H9 (cell line): ENCODE data around the gene TUT7. TPM values are rescaled to one million over a fixed set of nuclear protein-coding genes. Genes with fewer than 3 reads are reported as not detected.

Source experiments
- DNase-seq: peaks from one replicate; pipeline ENCODE4 v3.0.0-alpha.2; 2017
- H2AFZ ChIP-seq: one replicate; pipeline ENCODE4 v1.6.1; 2013; ENCODE audit warnings: mild to moderate bottlenecking, low read length, control low read depth, moderate library complexity
- H2AK5ac ChIP-seq: 2 replicates; pipeline ENCODE4 v1.6.1; 2013; ENCODE audit warnings: low read length, control low read depth, mixed read lengths; ENCODE audit not compliant: insufficient read length
- H2BK120ac ChIP-seq: one replicate; pipeline ENCODE4 v1.6.1; 2013; ENCODE audit warnings: low read depth, mild to moderate bottlenecking, low read length, control low read depth, inconsistent platforms; ENCODE audit not compliant: poor library complexity, severe bottlenecking
- H2BK12ac ChIP-seq: 2 replicates; pipeline ENCODE4 v1.6.1; 2013; ENCODE audit warnings: low read length, control low read depth, mixed read lengths, low read depth; ENCODE audit not compliant: insufficient read length
- H2BK15ac ChIP-seq: 2 replicates; pipeline ENCODE4 v1.6.1; 2013; ENCODE audit warnings: low read depth, low read length, control low read depth
- H2BK20ac ChIP-seq: one replicate; pipeline ENCODE4 v1.6.1; 2013; ENCODE audit warnings: low read depth, mild to moderate bottlenecking, low read length, control low read depth, inconsistent platforms; ENCODE audit not compliant: poor library complexity, severe bottlenecking
- H2BK5ac ChIP-seq: 2 replicates; pipeline ENCODE4 v1.6.1; 2013; ENCODE audit warnings: low read length, control low read depth, mixed read lengths; ENCODE audit not compliant: insufficient read length
- H3K14ac ChIP-seq: 2 replicates; pipeline ENCODE4 v1.6.1; 2013; ENCODE audit warnings: low read length, control low read depth; ENCODE audit not compliant: insufficient read depth
- H3K18ac ChIP-seq: 2 replicates; pipeline ENCODE4 v1.6.1; 2013; ENCODE audit warnings: low read depth, mild to moderate bottlenecking, mixed read lengths, low read length, control low read depth; ENCODE audit not compliant: insufficient read length
- H3K23ac ChIP-seq: 2 replicates; pipeline ENCODE4 v1.6.1; 2013; ENCODE audit warnings: low read length, control low read depth, mixed read lengths, low read depth; ENCODE audit not compliant: insufficient read length
- H3K23me2 ChIP-seq: 2 replicates; pipeline ENCODE4 v1.6.1; 2013; ENCODE audit warnings: low read depth, mild to moderate bottlenecking, mixed read lengths, low read length, control low read depth; ENCODE audit not compliant: insufficient read length, poor library complexity, severe bottlenecking
- H3K27ac ChIP-seq: 2 replicates; pipeline ENCODE4 v1.5.1; 2013; ENCODE audit warnings: low read length, control low read depth, mixed read lengths, low read depth; ENCODE audit not compliant: insufficient read length
- H3K27me3 ChIP-seq: 2 replicates; pipeline ENCODE4 v1.6.1; 2013; ENCODE audit warnings: low read length, control low read depth, inconsistent platforms; ENCODE audit not compliant: insufficient read depth
- H3K4ac ChIP-seq: 2 replicates; pipeline ENCODE4 v1.6.1; 2013; ENCODE audit warnings: low read depth, mild to moderate bottlenecking, control low read depth, inconsistent platforms, low read length, moderate library complexity
- H3K4me1 ChIP-seq: 2 replicates; pipeline ENCODE4 v1.6.1; 2013; ENCODE audit warnings: low read length, control low read depth, inconsistent platforms; ENCODE audit not compliant: insufficient read depth
- H3K4me2 ChIP-seq: 2 replicates; pipeline ENCODE4 v1.6.1; 2013; ENCODE audit warnings: low read length, control low read depth, mixed read lengths; ENCODE audit not compliant: insufficient read length, insufficient read depth
- H3K56ac ChIP-seq: 2 replicates; pipeline ENCODE4 v1.6.1; 2013; ENCODE audit warnings: low read depth, mild to moderate bottlenecking, mixed read lengths, low read length, control low read depth; ENCODE audit not compliant: insufficient read length
- H3K79me1 ChIP-seq: 2 replicates; pipeline ENCODE4 v1.6.1; 2013; ENCODE audit warnings: low read depth, mild to moderate bottlenecking, moderate library complexity, low read length, control low read depth, inconsistent platforms; ENCODE audit not compliant: insufficient read depth, poor library complexity, severe bottlenecking
- H3K79me2 ChIP-seq: 2 replicates; pipeline ENCODE4 v1.6.1; 2013; ENCODE audit warnings: low read length, control low read depth, inconsistent platforms; ENCODE audit not compliant: insufficient read depth
- H3K9ac ChIP-seq: 2 replicates; pipeline ENCODE4 v1.6.1; 2013; ENCODE audit warnings: low read length, control low read depth, mixed read lengths; ENCODE audit not compliant: insufficient read length; ENCODE audit errors: extremely low read depth
- H3K9me3 ChIP-seq: one replicate; pipeline ENCODE4 v1.6.1; 2013; ENCODE audit warnings: low read depth, low read length, inconsistent platforms; ENCODE audit not compliant: control insufficient read depth
- H3T11ph ChIP-seq: one replicate; pipeline ENCODE4 v1.6.1; 2013; ENCODE audit warnings: mild to moderate bottlenecking, low read length, control low read depth, inconsistent platforms
- H4K20me1 ChIP-seq: one replicate; pipeline ENCODE4 v1.6.1; 2013; ENCODE audit not compliant: control insufficient read depth, insufficient read length, insufficient read depth
- H4K5ac ChIP-seq: 2 replicates; pipeline ENCODE4 v1.6.1; 2013; ENCODE audit warnings: low read depth, mild to moderate bottlenecking, mixed read lengths, low read length, control low read depth; ENCODE audit not compliant: insufficient read length
- H4K8ac ChIP-seq: replicated peaks from 2 replicates; pipeline ENCODE4 v1.6.1; 2013; ENCODE audit warnings: low read length, control low read depth, mixed read lengths, low read depth; ENCODE audit not compliant: insufficient read length
- H4K91ac ChIP-seq: 2 replicates; pipeline ENCODE4 v1.6.1; 2013; ENCODE audit warnings: low read depth, mild to moderate bottlenecking, moderate library complexity, mixed read lengths, low read length, control low read depth; ENCODE audit not compliant: insufficient read length
- H3K27ac Mint-ChIP-seq, 3 experiments: 2 replicates in 2 of 3; 3 replicates in 1 of 3; pipeline ENCODE4 v1.8.0; 2020 to 2021; ENCODE audit warnings: mixed read lengths in 3 of 3, mild to moderate bottlenecking in 1 of 3, moderate library complexity in 1 of 3
- H3K27me3 Mint-ChIP-seq: 2 replicates; pipeline ENCODE4 v1.8.0; 2021; ENCODE audit warnings: low read depth, mild to moderate bottlenecking, moderate library complexity, mixed read lengths
- H3K36me3 Mint-ChIP-seq, 3 experiments: 2 replicates in 2 of 3; 3 replicates in 1 of 3; pipeline ENCODE4 v1.8.0; 2020 to 2021; ENCODE audit warnings: low read depth in 3 of 3, mixed read lengths in 3 of 3; ENCODE audit not compliant: insufficient read depth in 1 of 3
- H3K4me1 Mint-ChIP-seq, 2 experiments: 2 replicates each; pipeline ENCODE4 v1.8.0; 2020; ENCODE audit warnings: mixed read lengths in 2 of 2
- H3K4me3 Mint-ChIP-seq, 2 experiments: 2 replicates in 1 of 2; 3 replicates in 1 of 2; pipeline ENCODE4 v1.8.0; 2020 to 2021; ENCODE audit warnings: mild to moderate bottlenecking in 2 of 2, mixed read lengths in 2 of 2, moderate library complexity in 1 of 2
- H3K9me3 Mint-ChIP-seq, 2 experiments: 2 replicates in 1 of 2; 3 replicates in 1 of 2; pipeline ENCODE4 v1.8.0; 2020; ENCODE audit warnings: mild to moderate bottlenecking in 2 of 2, mixed read lengths in 2 of 2, moderate library complexity in 1 of 2
- WGBS: extraction: QIAGEN DNeasy Blood & Tissue Kit; methylation state at CpG from one replicate; pipeline ENCODE4 v1.1.7; 2013; ENCODE audit warnings: missing lambda C conversion rate, low lambda C conversion rate, mixed read lengths; ENCODE audit not compliant: insufficient read length; ENCODE audit errors: extremely low coverage; 5-methylcytosine and 5-hydroxymethylcytosine counted together
- total RNA-seq: library from RNA; stranded (reverse); gene quantifications from 2 replicates; pipeline ENCODE4 v1.2.1, GENCODE V29; 2021
- TF ChIP-seq, protein P1 (sequence below): fragments of 200-600 bp; sonication (generic); conservative IDR thresholded peaks from 3 replicates; pipeline ENCODE4 v1.8.0; 2021; ENCODE audit warnings: antibody characterized with exemption, mild to moderate bottlenecking

TUT7 gene
- total RNA-seq, 1 experiment from 2014 or later: 23.1 TPM

DNA sequence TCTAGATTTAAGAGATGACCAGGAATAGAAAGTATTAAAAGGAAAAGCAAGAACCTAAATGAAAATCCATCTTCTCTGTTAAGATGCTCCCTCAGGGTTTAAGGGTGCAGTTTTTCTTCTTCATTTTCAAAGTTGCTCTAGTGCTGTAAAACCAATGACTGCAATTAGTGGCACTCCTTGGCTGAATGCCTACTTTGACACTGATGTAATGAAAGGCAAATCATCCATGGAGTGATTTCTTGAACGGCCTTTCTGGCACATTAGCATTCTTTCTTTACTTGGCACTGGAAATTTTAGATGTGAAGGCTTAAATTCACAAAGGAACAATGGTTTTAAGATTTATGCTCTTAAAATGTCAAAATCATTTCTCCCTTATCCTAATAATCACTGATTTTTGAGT is 52.5 kb downstream of the TUT7 start:
- TF ChIP-seq, protein P1, sequence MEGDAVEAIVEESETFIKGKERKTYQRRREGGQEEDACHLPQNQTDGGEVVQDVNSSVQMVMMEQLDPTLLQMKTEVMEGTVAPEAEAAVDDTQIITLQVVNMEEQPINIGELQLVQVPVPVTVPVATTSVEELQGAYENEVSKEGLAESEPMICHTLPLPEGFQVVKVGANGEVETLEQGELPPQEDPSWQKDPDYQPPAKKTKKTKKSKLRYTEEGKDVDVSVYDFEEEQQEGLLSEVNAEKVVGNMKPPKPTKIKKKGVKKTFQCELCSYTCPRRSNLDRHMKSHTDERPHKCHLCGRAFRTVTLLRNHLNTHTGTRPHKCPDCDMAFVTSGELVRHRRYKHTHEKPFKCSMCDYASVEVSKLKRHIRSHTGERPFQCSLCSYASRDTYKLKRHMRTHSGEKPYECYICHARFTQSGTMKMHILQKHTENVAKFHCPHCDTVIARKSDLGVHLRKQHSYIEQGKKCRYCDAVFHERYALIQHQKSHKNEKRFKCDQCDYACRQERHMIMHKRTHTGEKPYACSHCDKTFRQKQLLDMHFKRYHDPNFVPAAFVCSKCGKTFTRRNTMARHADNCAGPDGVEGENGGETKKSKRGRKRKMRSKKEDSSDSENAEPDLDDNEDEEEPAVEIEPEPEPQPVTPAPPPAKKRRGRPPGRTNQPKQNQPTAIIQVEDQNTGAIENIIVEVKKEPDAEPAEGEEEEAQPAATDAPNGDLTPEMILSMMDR: no peak
- H3K27ac Mint-ChIP-seq: peak overlapping the region in 1 of 3 experiments; percentile 42; a peak in 2 of 7 replicates
- DNase-seq: no peak
- H2BK12ac ChIP-seq: no peak overlapping the region
- H2AK5ac ChIP-seq: no peak overlapping the region
- no peak overlapping the region for H2BK5ac ChIP-seq
- H3K4ac ChIP-seq: no peak overlapping the region
- WGBS: no CpG with 5 or more reads among the region's 1 CpG
- H3K9me3 Mint-ChIP-seq: no peaks in the 10 kb centered on the region
- no peaks in the 10 kb centered on the region for H3K23me2 ChIP-seq
- H3K27ac ChIP-seq: no peak overlapping the region
- H2BK120ac ChIP-seq: no peak overlapping the region
- no peak overlapping the region for H3K23ac ChIP-seq
- no peak overlapping the region for H3K18ac ChIP-seq
- no peaks in the 10 kb centered on the region for H3K27me3 ChIP-seq
- no peak overlapping the region for H3K4me2 ChIP-seq
- H2BK20ac ChIP-seq: no peak overlapping the region
- H4K8ac ChIP-seq: no peak overlapping the region
- no peak overlapping the region for H4K5ac ChIP-seq
- H3K9me3 ChIP-seq: no peaks in the 10 kb centered on the region
- no peaks in the 10 kb centered on the region for H3K27me3 Mint-ChIP-seq
- H3T11ph ChIP-seq: no peak overlapping the region
- no peaks in the 10 kb centered on the region for H4K20me1 ChIP-seq
- no peaks in the 10 kb centered on the region; the same call in 1 of the 2 replicates for H3K4me1 ChIP-seq
- peaks cover 12 to 62% (median 50%) of the 10 kb centered on the region in 3 experiments; a peak in 6 of 7 replicates for H3K36me3 Mint-ChIP-seq
- no peak overlapping the region for H4K91ac ChIP-seq
- H3K79me1 ChIP-seq: no peaks in the 10 kb centered on the region
- peaks cover 21 to 23% of the 10 kb centered on the region in 2 experiments for H3K4me1 Mint-ChIP-seq
- H3K4me3 Mint-ChIP-seq: no peak overlapping the region
- no peaks in the 10 kb centered on the region for H3K79me2 ChIP-seq
- no peak overlapping the region for H3K56ac ChIP-seq
- H2AFZ ChIP-seq: no peak overlapping the region
- H2BK15ac ChIP-seq: no peak overlapping the region
- no peak overlapping the region for H3K9ac ChIP-seq
- no peak overlapping the region for H3K14ac ChIP-seq
